Osteoblast (primary cell): ENCODE data around the gene OR51V1. TPM values are rescaled to one million over a fixed set of nuclear protein-coding genes. Genes with fewer than 3 reads are reported as not detected.

ENCODE experiments used
- DNase-seq: peaks from one replicate; pipeline ENCODE4 v3.0.0; 2011; ENCODE audit warnings: low spot score, mixed read lengths; ENCODE audit not compliant: insufficient read length; ENCODE audit errors: missing footprints
- H2AFZ ChIP-seq: 2 replicates; pipeline ENCODE4 v1.6.0; 2011; ENCODE audit warnings: mild to moderate bottlenecking, low read length
- H3K27ac ChIP-seq: 2 replicates; pipeline ENCODE4 v1.5.1; 2011; ENCODE audit warnings: mild to moderate bottlenecking, low read depth, low read length, moderate library complexity
- H3K27me3 ChIP-seq: 2 replicates; pipeline ENCODE4 v1.6.0; 2012; ENCODE audit warnings: mild to moderate bottlenecking, control low read depth, inconsistent platforms, low read length, moderate library complexity; ENCODE audit not compliant: insufficient read depth
- H3K36me3 ChIP-seq: 2 replicates; pipeline ENCODE4 v1.5.1; 2011; ENCODE audit warnings: mild to moderate bottlenecking, low read length, control low read depth, moderate library complexity; ENCODE audit not compliant: insufficient read depth
- H3K4me1 ChIP-seq: 2 replicates; pipeline ENCODE4 v1.5.1; 2011; ENCODE audit warnings: mild to moderate bottlenecking, low read length, control low read depth, moderate library complexity; ENCODE audit not compliant: insufficient read depth
- H3K4me2 ChIP-seq: 2 replicates; pipeline ENCODE4 v1.6.0; 2011; ENCODE audit warnings: mild to moderate bottlenecking, low read length; ENCODE audit not compliant: insufficient read depth
- H3K4me3 ChIP-seq: fragments of 200-600 bp; sonication (generic); 3 replicates; pipeline ENCODE4 v1.5.1; 2012; ENCODE audit warnings: mild to moderate bottlenecking, low read length, inconsistent platforms; ENCODE audit not compliant: insufficient read depth
- H3K79me2 ChIP-seq: 2 replicates; pipeline ENCODE4 v1.6.0; 2012; ENCODE audit warnings: mild to moderate bottlenecking, low read length, control low read depth, inconsistent platforms; ENCODE audit not compliant: insufficient read depth
- H3K9me3 ChIP-seq: 2 replicates; pipeline ENCODE4 v1.5.1; 2011; ENCODE audit warnings: low read depth, low read length, control low read depth
- H4K20me1 ChIP-seq: 2 replicates; pipeline ENCODE4 v1.6.0; 2012; ENCODE audit warnings: mild to moderate bottlenecking, low read length, control low read depth; ENCODE audit not compliant: insufficient read depth
- CTCF ChIP-seq: IDR thresholded peaks from 2 replicates; pipeline ENCODE4 v1.5.1; 2011; ENCODE audit warnings: mild to moderate bottlenecking, low read depth, low read length, moderate library complexity; ENCODE audit errors: extremely low read depth
- total RNA-seq: library from RNA; depleted of rRNA; stranded (reverse); fragments of >200 nt; gene quantifications from 2 replicates; pipeline ENCODE4 v1.2.3, GENCODE V29; 2012

OR51V1 gene
- total RNA-seq, 1 donor, result not detected

- Histone ChIP-seq H3K79me2 (no peaks in the 10 kb centered on the region), H4K20me1 (no peaks in the 10 kb centered on the region), H2AFZ (no peak overlapping the region), H3K27me3 (peaks cover 7% of the 10 kb centered on the region), H3K4me1 (no peaks in the 10 kb centered on the region), H3K9me3 (no peaks in the 10 kb centered on the region), H3K27ac (no peak overlapping the region), H3K4me2 (no peak overlapping the region), H3K4me3 (no peak overlapping the region), H3K36me3 (no peaks in the 10 kb centered on the region)
- no peak for TF ChIP-seq CTCF
- DNase-seq, result peak; percentile 21
Measured at GRCh38 chr11:5224538-5225479, 24.3 kb upstream of the OR51V1 start.

DNA sequence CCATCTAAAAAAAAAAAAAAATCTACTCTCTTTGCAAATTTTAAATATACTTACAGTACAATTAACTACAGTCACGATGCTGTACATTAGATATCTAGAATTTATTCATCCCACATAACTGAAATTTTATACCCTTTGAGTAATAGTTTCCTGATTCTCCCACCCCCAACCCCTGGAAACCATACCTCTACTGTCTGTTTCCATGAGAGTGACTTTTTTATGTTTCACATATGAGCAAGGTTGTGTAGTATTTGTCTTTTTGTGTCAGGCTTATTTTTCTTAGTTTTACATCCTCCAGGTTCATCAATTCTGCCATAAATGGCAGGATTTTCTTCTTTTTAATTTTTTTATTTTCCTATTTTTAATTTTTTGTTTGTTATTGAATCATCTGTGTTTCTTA lies 23.2 kb upstream of the OR51V1 start:
- no peak for DNase-seq
- peaks cover 7% of the 10 kb centered on the region for H3K27me3 ChIP-seq
- H3K36me3 ChIP-seq, result no peaks in the 10 kb centered on the region
- no peaks in the 10 kb centered on the region for H3K9me3 ChIP-seq
- H3K4me3 ChIP-seq, result no peak overlapping the region
- H3K79me2 ChIP-seq, result no peaks in the 10 kb centered on the region
- no peak overlapping the region for H2AFZ ChIP-seq
- no peaks in the 10 kb centered on the region for H4K20me1 ChIP-seq
- H3K4me1 ChIP-seq, result no peaks in the 10 kb centered on the region
- no peak for TF ChIP-seq CTCF
- no peak overlapping the region for H3K27ac ChIP-seq
- H3K4me2 ChIP-seq, result no peak overlapping the region

DNA sequence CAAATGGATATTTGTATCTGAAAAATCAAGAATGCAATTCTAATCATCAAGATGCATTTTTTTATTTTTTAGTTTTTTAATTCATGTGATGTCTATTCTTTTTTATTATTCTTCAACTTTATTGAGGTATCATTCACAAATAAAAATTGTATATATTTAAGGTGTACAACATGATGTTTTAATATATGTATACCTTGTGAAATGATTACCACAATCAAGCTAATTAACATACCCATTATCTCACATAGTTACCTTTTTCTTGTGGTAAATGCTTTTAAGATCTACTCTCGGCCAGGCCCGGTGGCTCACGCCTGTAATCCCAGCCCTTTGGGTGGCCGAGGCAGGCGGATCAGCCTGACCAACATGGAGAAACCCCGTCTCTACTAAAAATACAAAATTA lies 22.7 kb upstream of the OR51V1 start:
- no peaks in the 10 kb centered on the region for H3K9me3 ChIP-seq
- TF ChIP-seq CTCF, result no peak
- no peak overlapping the region for H3K27ac ChIP-seq
- H3K4me3 ChIP-seq, result no peak overlapping the region
- no peaks in the 10 kb centered on the region for H3K4me1 ChIP-seq
- peaks cover 7% of the 10 kb centered on the region for H3K27me3 ChIP-seq
- DNase-seq, result no peak
- H2AFZ ChIP-seq, result no peak overlapping the region
- no peaks in the 10 kb centered on the region for H3K79me2 ChIP-seq
- no peaks in the 10 kb centered on the region for H4K20me1 ChIP-seq
- no peak overlapping the region for H3K4me2 ChIP-seq
- no peaks in the 10 kb centered on the region for H3K36me3 ChIP-seq

GRCh38 chr11:5210376-5210885 lies 9.9 kb upstream of the OR51V1 start:
- H3K9me3 ChIP-seq, result no peaks in the 10 kb centered on the region
- peak overlapping the region; percentile 50 for H2AFZ ChIP-seq
- H3K4me2 ChIP-seq, result no peak overlapping the region
- no peak overlapping the region for H3K4me3 ChIP-seq
- H3K27ac ChIP-seq, result no peak overlapping the region
- H3K36me3 ChIP-seq, result no peaks in the 10 kb centered on the region
- TF ChIP-seq CTCF, result no peak
- H3K4me1 ChIP-seq, result no peaks in the 10 kb centered on the region
- no peaks in the 10 kb centered on the region for H3K27me3 ChIP-seq
- DNase-seq, result no peak
- H3K79me2 ChIP-seq, result no peaks in the 10 kb centered on the region
- no peaks in the 10 kb centered on the region for H4K20me1 ChIP-seq
